Measurements from ENCODE around the gene PDAP1. TPM values are rescaled to one million over a fixed set of nuclear protein-coding genes. Genes with fewer than 3 reads are reported as not detected.
"Not testable (repeated sequence)": the region's sequence is repeated elsewhere in the genome, so short reads cannot be mapped to it uniquely, and the experiment has no call there.

The PDAP1 gene
- total RNA-seq, 1 experiment from 2014 or later: 150 TPM

- no peaks in the 10 kb centered on the region for H3K4me1 ChIP-seq (replicated peaks)
- no peaks in the 10 kb centered on the region for H3K9me3 ChIP-seq (replicated peaks)
- H3K4me3 ChIP-seq: no peak overlapping the region
- peaks cover 88% of the 10 kb centered on the region for H3K36me3 ChIP-seq
- no peak overlapping the region for H3K27ac ChIP-seq
- H3K27me3 ChIP-seq (replicated peaks): no peaks in the 10 kb centered on the region
- no peak for DNase-seq (ENCODE audit: low read depth in 1 of 2, low spot score in 2 of 2)
These were observed 9.9 kb upstream of the PDAP1 start for GRCh38 chr7:99418260-99418659.

DNA sequence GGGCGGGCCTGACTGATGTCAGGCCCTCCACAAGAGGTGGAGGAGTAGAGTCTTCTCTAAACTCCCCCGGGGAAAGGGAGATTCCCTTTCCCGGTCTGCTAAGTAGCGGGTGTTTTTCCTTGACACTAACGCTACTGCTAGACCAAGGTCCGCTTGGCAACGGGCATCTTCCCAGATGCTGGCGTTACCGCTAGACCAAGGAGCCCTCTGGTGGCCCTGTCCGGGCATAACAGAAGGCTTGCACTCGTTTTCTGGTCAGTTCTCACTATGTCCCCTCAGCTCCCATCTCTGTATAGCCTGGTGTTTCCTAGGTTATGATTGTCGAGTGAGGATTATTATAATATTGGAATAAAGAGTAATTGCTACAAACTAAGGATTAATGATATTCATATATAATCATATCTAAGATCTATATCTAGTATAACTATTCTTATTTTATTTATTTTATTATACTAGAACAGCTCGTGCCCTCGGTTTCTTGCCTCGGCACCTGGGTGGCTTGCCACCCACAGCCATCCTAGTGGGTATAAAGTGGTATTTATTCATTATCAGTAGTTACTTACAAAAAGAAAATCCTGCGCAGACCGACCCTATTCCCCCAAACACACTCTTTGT is 7.2 kb upstream of the PDAP1 start:
- H3K9me3 ChIP-seq (replicated peaks); H3K4me3 ChIP-seq; H3K27ac ChIP-seq; H3K27me3 ChIP-seq (replicated peaks); H3K4me1 ChIP-seq (replicated peaks): not testable (repeated sequence)
- DNase-seq (ENCODE audit: low read depth in 1 of 2, low spot score in 2 of 2): peak; percentile 33 to 75
- peaks cover 96% of the 10 kb centered on the region for H3K36me3 ChIP-seq

DNA sequence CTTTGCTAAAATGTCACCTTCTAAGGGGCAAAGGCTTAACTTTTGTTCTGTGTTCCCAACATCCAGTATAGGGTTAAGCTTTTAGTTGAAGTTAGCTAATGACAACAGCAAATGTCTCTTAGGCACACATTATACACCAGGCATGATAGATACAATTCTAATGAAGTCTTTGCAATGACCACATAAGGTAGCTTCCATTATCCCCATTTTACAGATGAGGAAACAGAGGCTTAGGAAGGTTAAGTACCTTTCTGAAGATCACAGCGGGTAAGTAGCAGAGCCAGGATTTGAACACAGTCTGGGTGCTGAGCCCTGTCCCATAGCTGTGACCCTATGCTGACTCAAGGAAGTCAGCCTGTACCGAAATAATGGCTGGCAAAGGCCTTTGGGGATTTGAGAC is 2.2 kb upstream of the PDAP1 start:
- Histone ChIP-seq H3K27ac (no peak overlapping the region), H3K4me3 (no peak overlapping the region)

GRCh38 chr7:99409806-99410205 is 1.4 kb upstream of the PDAP1 start:
- H3K4me1 ChIP-seq (replicated peaks): peaks cover 9% of the 10 kb centered on the region
- peaks cover 76% of the 10 kb centered on the region for H3K36me3 ChIP-seq
- peak overlapping the region; percentile 91 for H3K4me3 ChIP-seq
- peak overlapping the region; percentile 100; the same call in 1 of the 2 replicates for H3K27ac ChIP-seq
- DNase-seq (ENCODE audit: low read depth in 1 of 2, low spot score in 2 of 2): no peak
- no peaks in the 10 kb centered on the region for H3K27me3 ChIP-seq (replicated peaks)
- no peaks in the 10 kb centered on the region for H3K9me3 ChIP-seq (replicated peaks)

More for the DNA sequence above, 2.2 kb upstream of the PDAP1 start:
- Histone ChIP-seq H3K4me1 (replicated peaks) (peaks cover 9% of the 10 kb centered on the region), H3K36me3 (peaks cover 77% of the 10 kb centered on the region), H3K27me3 (replicated peaks) (no peaks in the 10 kb centered on the region), H3K9me3 (replicated peaks) (no peaks in the 10 kb centered on the region)
- DNase-seq (ENCODE audit: low read depth in 1 of 2, low spot score in 2 of 2): no peak

- peak overlapping the region; percentile 91 for H3K4me3 ChIP-seq
- DNase-seq (ENCODE audit: low read depth in 1 of 2, low spot score in 2 of 2): no peak
- H3K36me3 ChIP-seq: peaks cover 76% of the 10 kb centered on the region
- no peaks in the 10 kb centered on the region for H3K9me3 ChIP-seq (replicated peaks)
- H3K4me1 ChIP-seq (replicated peaks): peaks cover 9% of the 10 kb centered on the region
- no peaks in the 10 kb centered on the region for H3K27me3 ChIP-seq (replicated peaks)
- H3K27ac ChIP-seq: peak overlapping the region; percentile 100
These were observed 785 bp upstream of the PDAP1 start for GRCh38 chr7:99409192-99409572.

DNA sequence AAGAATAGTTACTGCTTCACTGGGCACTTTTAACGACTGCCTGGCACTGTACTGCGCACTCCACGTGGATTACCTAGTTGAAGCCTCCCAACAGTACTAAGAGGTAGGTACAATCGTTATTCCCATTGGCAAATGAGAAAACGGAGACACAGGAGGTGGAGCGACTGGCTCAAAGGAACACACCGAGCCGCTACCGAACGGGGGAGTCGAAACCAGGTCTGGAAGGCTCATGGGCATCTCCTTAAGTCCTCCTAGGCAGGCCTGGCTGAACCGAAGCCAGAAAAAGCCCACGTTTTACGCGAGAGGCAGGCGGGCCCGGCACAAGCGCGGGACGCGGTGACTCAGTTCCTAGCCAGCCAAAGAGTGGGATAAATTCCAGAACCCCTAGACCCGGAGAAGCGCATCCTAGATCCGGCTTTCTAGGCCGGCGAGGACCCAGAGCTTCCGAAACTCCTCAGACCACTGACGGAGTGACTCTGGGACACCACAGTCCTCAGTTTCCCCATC is 472 bp downstream of the PDAP1 start:
- peak in 1 of 2 experiments; percentile 70 for DNase-seq (ENCODE audit: low read depth in 1 of 2, low spot score in 2 of 2)
- H3K27ac ChIP-seq: peak overlapping the region; percentile 100
- no peaks in the 10 kb centered on the region for H3K9me3 ChIP-seq (replicated peaks)
- peaks cover 76% of the 10 kb centered on the region for H3K36me3 ChIP-seq
- H3K27me3 ChIP-seq (replicated peaks): no peaks in the 10 kb centered on the region
- H3K4me1 ChIP-seq (replicated peaks): peaks cover 9% of the 10 kb centered on the region
- H3K4me3 ChIP-seq: peak overlapping the region; percentile 91

DNA sequence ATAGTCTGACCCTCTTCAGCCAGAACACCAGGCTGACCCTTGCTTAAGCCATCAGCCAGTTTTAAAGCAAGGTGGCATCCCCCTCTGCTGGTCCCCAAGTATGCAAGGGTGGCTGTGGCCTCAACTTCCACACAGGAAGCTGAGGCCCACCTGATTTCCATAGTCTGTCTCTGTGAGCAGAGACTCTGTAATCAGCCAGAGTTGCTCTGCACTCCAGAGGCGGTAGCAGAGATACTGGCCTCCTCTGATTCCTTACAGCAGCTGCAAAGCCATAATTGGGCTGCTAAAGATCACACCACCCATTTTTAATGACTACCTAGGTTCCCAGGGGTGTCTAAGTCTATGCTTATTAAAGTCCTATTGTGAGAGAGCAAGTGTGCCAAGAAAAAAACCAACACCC is 1.8 kb downstream of the PDAP1 start:
- peaks cover 76% of the 10 kb centered on the region for H3K36me3 ChIP-seq
- no peaks in the 10 kb centered on the region for H3K9me3 ChIP-seq (replicated peaks)
- H3K4me1 ChIP-seq (replicated peaks): peaks cover 9% of the 10 kb centered on the region
- no peaks in the 10 kb centered on the region for H3K27me3 ChIP-seq (replicated peaks)
- DNase-seq (ENCODE audit: low read depth in 1 of 2, low spot score in 2 of 2): no peak
- H3K27ac ChIP-seq: no peak overlapping the region
- H3K4me3 ChIP-seq: peak overlapping the region; percentile 91

DNA sequence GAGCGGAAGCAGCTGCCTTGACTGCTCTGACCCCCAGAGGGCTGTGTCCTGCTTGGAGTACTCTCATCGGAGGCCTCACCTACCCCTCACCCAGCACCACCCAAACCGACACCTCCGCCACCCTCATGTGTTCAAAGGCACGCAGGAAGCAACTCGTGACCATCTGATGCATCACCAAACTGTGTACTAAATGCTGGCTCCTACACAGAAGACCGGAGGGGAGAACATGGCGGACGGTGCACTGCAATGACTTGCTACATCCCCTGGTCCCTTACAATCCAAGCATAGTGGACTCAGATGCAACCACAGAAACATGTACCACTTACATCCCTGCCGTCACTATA is 3.4 kb downstream of the PDAP1 start:
- H3K4me3 ChIP-seq: no peak overlapping the region

GRCh38 chr7:99404235-99404976 is 4.0 kb downstream of the PDAP1 start:
- Histone ChIP-seq H3K27me3 (replicated peaks) (no peaks in the 10 kb centered on the region), H3K4me3 (no peak overlapping the region), H3K4me1 (replicated peaks) (peaks cover 9% of the 10 kb centered on the region), H3K36me3 (peaks cover 80% of the 10 kb centered on the region), H3K9me3 (replicated peaks) (no peaks in the 10 kb centered on the region), H3K27ac (no peak overlapping the region)
- DNase-seq (ENCODE audit: low read depth in 1 of 2, low spot score in 2 of 2): no peak

More for the DNA sequence above, 3.4 kb downstream of the PDAP1 start:
- Histone ChIP-seq H3K36me3 (peaks cover 76% of the 10 kb centered on the region), H3K4me1 (replicated peaks) (peaks cover 9% of the 10 kb centered on the region), H3K9me3 (replicated peaks) (no peaks in the 10 kb centered on the region), H3K27me3 (replicated peaks) (no peaks in the 10 kb centered on the region), H3K27ac (no peak overlapping the region)
- no peak for DNase-seq (ENCODE audit: low read depth in 1 of 2, low spot score in 2 of 2)

- no peak overlapping the region for H3K27ac ChIP-seq
- no peak overlapping the region for H3K4me3 ChIP-seq
- H3K27me3 ChIP-seq (replicated peaks): no peaks in the 10 kb centered on the region
- H3K4me1 ChIP-seq (replicated peaks): peaks cover 9% of the 10 kb centered on the region
- H3K36me3 ChIP-seq: peaks cover 83% of the 10 kb centered on the region
- no peaks in the 10 kb centered on the region for H3K9me3 ChIP-seq (replicated peaks)
- DNase-seq (ENCODE audit: low read depth in 1 of 2, low spot score in 2 of 2): no peak
These were observed 4.6 kb downstream of the PDAP1 start for GRCh38 chr7:99403764-99404163.

DNA sequence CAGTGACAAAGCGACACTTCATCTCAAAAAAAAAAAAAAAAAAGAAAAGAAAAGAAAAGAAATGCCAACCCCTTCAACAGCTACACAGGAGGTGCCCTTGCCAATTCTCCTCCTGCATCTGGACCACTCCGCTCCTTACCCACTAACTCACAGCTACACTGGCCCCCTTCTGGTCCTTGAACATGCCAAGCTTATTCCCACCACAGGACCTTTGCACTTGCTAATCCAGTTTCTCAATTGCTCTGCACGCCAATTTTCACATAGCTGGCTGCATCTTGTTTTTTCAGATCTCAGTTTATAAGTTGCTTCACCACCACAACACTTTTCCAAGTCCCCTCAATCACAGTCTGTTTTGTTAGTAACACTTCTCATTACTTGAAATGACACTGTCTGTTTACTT is 5.5 kb downstream of the PDAP1 start:
- Histone ChIP-seq H3K9me3 (replicated peaks) (no peaks in the 10 kb centered on the region), H3K4me1 (replicated peaks) (peaks cover 9% of the 10 kb centered on the region), H3K36me3 (peaks cover 88% of the 10 kb centered on the region), H3K27me3 (replicated peaks) (no peaks in the 10 kb centered on the region), H3K27ac (no peak overlapping the region), H3K4me3 (no peak overlapping the region)
- no peak for DNase-seq (ENCODE audit: low read depth in 1 of 2, low spot score in 2 of 2)

DNA sequence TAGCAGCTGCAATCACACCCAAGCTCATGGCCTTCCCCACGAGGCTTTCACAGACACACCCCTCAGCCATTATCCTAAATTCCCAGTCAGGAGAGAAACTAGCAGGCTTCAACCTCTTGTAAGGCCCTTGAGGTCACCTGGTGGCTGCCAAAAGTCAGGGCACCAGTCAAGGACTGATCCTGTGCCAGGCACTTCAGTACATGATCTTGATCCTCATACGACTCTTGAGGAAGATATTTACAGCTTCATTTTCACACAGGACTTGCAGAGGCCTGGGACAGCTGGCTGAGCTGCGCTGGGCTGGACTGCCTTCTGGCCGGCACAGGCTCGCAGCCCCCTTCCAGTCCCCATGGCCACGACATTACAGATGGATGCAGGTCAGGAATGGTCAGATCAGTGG is 8.8 kb downstream of the PDAP1 start:
- DNase-seq (ENCODE audit: low read depth in 1 of 2, low spot score in 2 of 2): no peak
- Histone ChIP-seq H3K4me3 (no peak overlapping the region), H3K27me3 (replicated peaks) (no peaks in the 10 kb centered on the region), H3K27ac (no peak overlapping the region), H3K4me1 (replicated peaks) (no peaks in the 10 kb centered on the region), H3K9me3 (replicated peaks) (no peaks in the 10 kb centered on the region), H3K36me3 (peaks cover 95% of the 10 kb centered on the region)

- no peak for DNase-seq (ENCODE audit: low read depth in 1 of 2, low spot score in 2 of 2)
- Histone ChIP-seq H3K27me3 (replicated peaks) (no peaks in the 10 kb centered on the region), H3K27ac (no peak overlapping the region)
These were observed 9.4 kb downstream of the PDAP1 start for GRCh38 chr7:99398891-99399445.

GRCh38 chr7:99397297-99397983 is 11.0 kb downstream of the PDAP1 start:
- H3K27ac ChIP-seq: no peak overlapping the region
- H3K9me3 ChIP-seq (replicated peaks): no peaks in the 10 kb centered on the region
- no peaks in the 10 kb centered on the region for H3K4me1 ChIP-seq (replicated peaks)
- no peak overlapping the region for H3K4me3 ChIP-seq
- DNase-seq (ENCODE audit: low read depth in 1 of 2, low spot score in 2 of 2): no peak
- peaks cover 96% of the 10 kb centered on the region for H3K36me3 ChIP-seq
- no peaks in the 10 kb centered on the region for H3K27me3 ChIP-seq (replicated peaks)

More at GRCh38 chr7:99398891-99399445, 9.4 kb downstream of the PDAP1 start:
- H3K4me1 ChIP-seq (replicated peaks): no peaks in the 10 kb centered on the region
- H3K4me3 ChIP-seq: no peak overlapping the region
- peaks cover 93% of the 10 kb centered on the region for H3K36me3 ChIP-seq
- no peaks in the 10 kb centered on the region for H3K9me3 ChIP-seq (replicated peaks)
